Measurements from ENCODE around the gene C1QTNF9B.

- TF ChIP-seq, protein P1, sequence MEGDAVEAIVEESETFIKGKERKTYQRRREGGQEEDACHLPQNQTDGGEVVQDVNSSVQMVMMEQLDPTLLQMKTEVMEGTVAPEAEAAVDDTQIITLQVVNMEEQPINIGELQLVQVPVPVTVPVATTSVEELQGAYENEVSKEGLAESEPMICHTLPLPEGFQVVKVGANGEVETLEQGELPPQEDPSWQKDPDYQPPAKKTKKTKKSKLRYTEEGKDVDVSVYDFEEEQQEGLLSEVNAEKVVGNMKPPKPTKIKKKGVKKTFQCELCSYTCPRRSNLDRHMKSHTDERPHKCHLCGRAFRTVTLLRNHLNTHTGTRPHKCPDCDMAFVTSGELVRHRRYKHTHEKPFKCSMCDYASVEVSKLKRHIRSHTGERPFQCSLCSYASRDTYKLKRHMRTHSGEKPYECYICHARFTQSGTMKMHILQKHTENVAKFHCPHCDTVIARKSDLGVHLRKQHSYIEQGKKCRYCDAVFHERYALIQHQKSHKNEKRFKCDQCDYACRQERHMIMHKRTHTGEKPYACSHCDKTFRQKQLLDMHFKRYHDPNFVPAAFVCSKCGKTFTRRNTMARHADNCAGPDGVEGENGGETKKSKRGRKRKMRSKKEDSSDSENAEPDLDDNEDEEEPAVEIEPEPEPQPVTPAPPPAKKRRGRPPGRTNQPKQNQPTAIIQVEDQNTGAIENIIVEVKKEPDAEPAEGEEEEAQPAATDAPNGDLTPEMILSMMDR (conservative IDR thresholded peaks at IDR 0.05; ENCODE audit: low read length): no peak
- no peak for TF ChIP-seq EZH2phosphoT487 (IDR thresholded peaks at IDR 0.05; ENCODE audit: borderline replicate concordance, low read depth, low read length)
Measured at GRCh38 chr13:23843436-23843835, 53.9 kb downstream of the C1QTNF9B start.

Data from OCI-LY7 (cell line).